Loucy (cell line): Measurements from ENCODE around the gene RAET1E.
A peak's percentile ranks its signal among the peaks of the same experiment; 100 is the strongest.

Source experiments
- H2AFZ ChIP-seq: fragments of 200-600 bp; sonication (generic); 2 replicates; pipeline ENCODE4 v1.6.0; 2016; ENCODE audit warnings: antibody characterized with exemption, mild to moderate bottlenecking, low read length, moderate library complexity
- H3F3A ChIP-seq: fragments of 200-600 bp; 2 replicates; pipeline ENCODE4 v1.6.0; 2016; ENCODE audit warnings: antibody characterized with exemption, low read depth, mild to moderate bottlenecking
- H3K27me3 ChIP-seq: fragments of 200-600 bp; sonication (generic); 2 replicates; pipeline ENCODE4 v1.6.1; 2014; ENCODE audit warnings: low read length, mild to moderate bottlenecking; ENCODE audit not compliant: insufficient read depth, poor library complexity, severe bottlenecking
- H3K36me3 ChIP-seq: fragments of 200-600 bp; sonication (generic); 2 replicates; pipeline ENCODE4 v1.6.1; 2016; ENCODE audit warnings: low read length; ENCODE audit not compliant: insufficient read depth
- H3K4me1 ChIP-seq: fragments of 200-600 bp; sonication (generic); 2 replicates; pipeline ENCODE4 v1.5.1; 2014; ENCODE audit warnings: low read length, mild to moderate bottlenecking; ENCODE audit not compliant: insufficient read depth, poor library complexity, severe bottlenecking
- H3K4me2 ChIP-seq: fragments of 200-600 bp; sonication (generic); 2 replicates; pipeline ENCODE4 v1.6.0; 2014; ENCODE audit warnings: antibody characterized with exemption, low read length, low read depth, mild to moderate bottlenecking; ENCODE audit not compliant: poor library complexity, severe bottlenecking
- H3K4me3 ChIP-seq: fragments of 200-600 bp; sonication (generic); 2 replicates; pipeline ENCODE4 v1.5.1; 2014; ENCODE audit warnings: low read length, mild to moderate bottlenecking, mixed read lengths; ENCODE audit not compliant: poor library complexity, severe bottlenecking
- H3K79me2 ChIP-seq: fragments of 200-600 bp; sonication (generic); 2 replicates; pipeline ENCODE4 v1.6.1; 2014; ENCODE audit warnings: low read length; ENCODE audit not compliant: insufficient read depth
- H3K9ac ChIP-seq: fragments of 200-600 bp; sonication (generic); 2 replicates; pipeline ENCODE4 v1.6.0; 2014; ENCODE audit warnings: mild to moderate bottlenecking, low read depth, low read length, moderate library complexity; ENCODE audit not compliant: poor library complexity, severe bottlenecking
- H3K9me2 ChIP-seq: fragments of 200-600 bp; sonication (generic); replicated peaks from 2 replicates; pipeline ENCODE4 v1.6.1; 2016; ENCODE audit warnings: low read depth, low read length, mixed read lengths
- H3K9me3 ChIP-seq: fragments of 200-600 bp; sonication (generic); 2 replicates; pipeline ENCODE4 v1.6.1; 2014; ENCODE audit warnings: mild to moderate bottlenecking, antibody characterized with exemption, low read length, low read depth; ENCODE audit not compliant: insufficient read depth
- H4K20me1 ChIP-seq: fragments of 200-600 bp; sonication (generic); 2 replicates; pipeline ENCODE4 v1.6.0; 2014; ENCODE audit warnings: antibody characterized with exemption, low read length, mild to moderate bottlenecking; ENCODE audit not compliant: insufficient read depth, poor library complexity, severe bottlenecking
- EZH2phosphoT487 ChIP-seq: fragments of 200-600 bp; IDR thresholded peaks from 2 replicates; pipeline ENCODE4 v1.6.1; 2018; ENCODE audit warnings: antibody characterized with exemption, mild to moderate bottlenecking, moderate library complexity, borderline replicate concordance
- TF ChIP-seq, protein P1 (sequence below): fragments of 200-600 bp; sonication (generic); conservative IDR thresholded peaks from 2 replicates; pipeline ENCODE4 v1.5.1; 2014; ENCODE audit warnings: mild to moderate bottlenecking, antibody characterized with exemption, low read length

The RAET1E gene

DNA sequence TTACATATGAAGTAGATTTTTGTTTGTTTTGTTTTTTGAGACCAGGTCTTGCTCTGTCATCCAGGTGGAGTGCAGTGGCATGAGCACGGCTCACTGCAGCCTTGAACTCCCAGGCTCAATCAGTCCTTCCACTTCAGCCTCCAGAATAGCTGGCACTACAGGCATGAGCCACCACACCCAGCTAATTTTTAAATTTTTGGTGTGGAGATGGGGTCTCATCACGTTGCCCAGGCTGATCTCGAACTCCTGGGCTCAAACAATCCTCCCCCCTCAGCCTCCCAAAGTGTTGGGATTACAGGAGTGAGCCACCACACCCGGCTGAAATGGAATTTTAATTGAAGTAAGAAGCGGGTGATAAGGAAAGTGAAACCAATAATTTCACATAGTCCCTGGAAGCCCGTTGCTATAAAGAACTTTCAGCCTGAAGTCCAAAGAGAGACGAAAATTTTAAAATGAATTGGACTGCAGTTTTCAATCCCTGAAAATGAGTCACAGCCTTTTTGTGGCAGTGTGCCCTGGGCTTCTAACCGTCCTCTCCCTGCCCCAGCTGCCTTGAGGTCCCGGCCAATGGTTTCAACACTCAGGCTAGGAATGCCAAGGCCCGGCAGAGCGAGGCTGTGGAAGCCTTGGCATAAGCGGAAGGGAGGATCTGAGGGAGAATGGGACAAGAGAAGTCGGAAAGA is 757 bp downstream of the RAET1E start:
- H3K4me1 ChIP-seq = peaks cover 31% of the 10 kb centered on the region
- H4K20me1 ChIP-seq = no peaks in the 10 kb centered on the region
- H3K4me2 ChIP-seq = peak overlapping the region; percentile 63
- H3K27me3 ChIP-seq = no peaks in the 10 kb centered on the region
- 0 out of 2 replicates have a peak overlapping the region, but pooled peaks have one; percentile 19 for H2AFZ ChIP-seq
- H3K9ac ChIP-seq = peak overlapping the region; percentile 51
- no peaks in the 10 kb centered on the region for H3K9me2 ChIP-seq
- no peaks in the 10 kb centered on the region for H3K79me2 ChIP-seq
- TF ChIP-seq, protein P1, sequence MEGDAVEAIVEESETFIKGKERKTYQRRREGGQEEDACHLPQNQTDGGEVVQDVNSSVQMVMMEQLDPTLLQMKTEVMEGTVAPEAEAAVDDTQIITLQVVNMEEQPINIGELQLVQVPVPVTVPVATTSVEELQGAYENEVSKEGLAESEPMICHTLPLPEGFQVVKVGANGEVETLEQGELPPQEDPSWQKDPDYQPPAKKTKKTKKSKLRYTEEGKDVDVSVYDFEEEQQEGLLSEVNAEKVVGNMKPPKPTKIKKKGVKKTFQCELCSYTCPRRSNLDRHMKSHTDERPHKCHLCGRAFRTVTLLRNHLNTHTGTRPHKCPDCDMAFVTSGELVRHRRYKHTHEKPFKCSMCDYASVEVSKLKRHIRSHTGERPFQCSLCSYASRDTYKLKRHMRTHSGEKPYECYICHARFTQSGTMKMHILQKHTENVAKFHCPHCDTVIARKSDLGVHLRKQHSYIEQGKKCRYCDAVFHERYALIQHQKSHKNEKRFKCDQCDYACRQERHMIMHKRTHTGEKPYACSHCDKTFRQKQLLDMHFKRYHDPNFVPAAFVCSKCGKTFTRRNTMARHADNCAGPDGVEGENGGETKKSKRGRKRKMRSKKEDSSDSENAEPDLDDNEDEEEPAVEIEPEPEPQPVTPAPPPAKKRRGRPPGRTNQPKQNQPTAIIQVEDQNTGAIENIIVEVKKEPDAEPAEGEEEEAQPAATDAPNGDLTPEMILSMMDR = no peak
- no peak for TF ChIP-seq EZH2phosphoT487
- no peaks in the 10 kb centered on the region for H3K9me3 ChIP-seq
- no peaks in the 10 kb centered on the region for H3K36me3 ChIP-seq
- no peak overlapping the region for H3K4me3 ChIP-seq
- no peaks in the 10 kb centered on the region; the same call in 1 of the 2 replicates for H3F3A ChIP-seq

DNA sequence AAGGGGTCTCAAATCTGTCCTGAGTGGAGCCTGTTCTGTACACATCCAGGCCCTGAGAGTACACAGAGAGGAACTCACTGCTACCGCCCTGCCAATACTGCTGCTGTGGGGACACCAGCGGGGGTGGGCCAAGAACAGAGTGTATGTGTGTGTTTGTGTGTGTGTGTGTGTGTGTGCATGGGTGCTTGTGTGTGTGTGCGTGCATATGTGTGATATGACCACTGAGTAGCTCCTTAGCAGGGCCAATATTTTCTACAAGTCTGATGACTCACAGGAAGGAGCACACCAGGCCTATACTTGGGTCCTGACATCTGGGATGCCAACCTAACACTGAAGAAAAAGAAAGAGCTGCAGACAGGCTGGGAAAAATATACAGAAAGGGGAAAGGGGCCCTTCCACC is 1.4 kb downstream of the RAET1E start:
- no peaks in the 10 kb centered on the region for H3K36me3 ChIP-seq
- 0 out of 2 replicates have a peak overlapping the region, but pooled peaks have one; percentile 19 for H2AFZ ChIP-seq
- no peak overlapping the region for H3K4me3 ChIP-seq
- H4K20me1 ChIP-seq = no peaks in the 10 kb centered on the region
- TF ChIP-seq, protein P1 = no peak
- TF ChIP-seq EZH2phosphoT487 = no peak
- no peaks in the 10 kb centered on the region for H3K27me3 ChIP-seq
- H3K4me1 ChIP-seq = peaks cover 36% of the 10 kb centered on the region
- no peaks in the 10 kb centered on the region; the same call in 1 of the 2 replicates for H3F3A ChIP-seq
- H3K9ac ChIP-seq = peak overlapping the region; percentile 51
- H3K79me2 ChIP-seq = no peaks in the 10 kb centered on the region
- H3K9me2 ChIP-seq = no peaks in the 10 kb centered on the region
- H3K9me3 ChIP-seq = no peaks in the 10 kb centered on the region
- H3K4me2 ChIP-seq = peak overlapping the region; percentile 63

- H3K36me3 ChIP-seq = no peaks in the 10 kb centered on the region
- H3K9me2 ChIP-seq = no peaks in the 10 kb centered on the region
- peak overlapping the region; percentile 38 for H2AFZ ChIP-seq
- H3K79me2 ChIP-seq = no peaks in the 10 kb centered on the region
- peak overlapping the region; percentile 63 for H3K4me2 ChIP-seq
- H3K9ac ChIP-seq = peak overlapping the region; percentile 51
- H3K9me3 ChIP-seq = no peaks in the 10 kb centered on the region
- H3K27me3 ChIP-seq = no peaks in the 10 kb centered on the region
- no peaks in the 10 kb centered on the region for H4K20me1 ChIP-seq
- H3K4me3 ChIP-seq = peak overlapping the region; percentile 32
- H3K4me1 ChIP-seq = peaks cover 42% of the 10 kb centered on the region
- H3F3A ChIP-seq = no peaks in the 10 kb centered on the region; the same call in 1 of the 2 replicates
- TF ChIP-seq, protein P1 = no peak
- TF ChIP-seq EZH2phosphoT487 = no peak
Observed at GRCh38 chr6:149895833-149896271, 2.1 kb downstream of the RAET1E start.
